ENCODE results near the gene FAM174B.

- TF ChIP-seq CTCF (IDR thresholded peaks at IDR 0.05) (no peak), POLR2AphosphoS5 (IDR thresholded peaks at IDR 0.05) (no peak)
Observed at GRCh38 chr15:92586383-92586942, 69.1 kb downstream of the FAM174B start.
